Endothelial cell of umbilical vein (primary cell): Measurements from ENCODE around the gene KCNJ6. TPM values are rescaled to one million over a fixed set of nuclear protein-coding genes. Genes with fewer than 3 reads are reported as not detected.

Experiments
- BruUV-seq: library from RNA; stranded (reverse); fragments of 400-500 nt; replicated peaks from 2 replicates; lab custom pipeline; 2021; lab: Mats Ljungman, UMichigan
- CTCF ChIA-PET: fragments of 300-600, 350-600 bp; sonication (Branson Sonifier 250); formaldehyde crosslinking; loops from one replicate; lab custom pipeline; 2021; ENCODE audit warnings: antibody characterized with exemption, inconsistent platforms; lab: Charles Lee
- POLR2A ChIA-PET: fragments of 300-600, 350-600 bp; sonication (Branson Sonifier 250); formaldehyde crosslinking; loops from one replicate; lab custom pipeline; 2021; ENCODE audit warnings: antibody characterized with exemption, inconsistent platforms; lab: Charles Lee
- DNase-seq: peaks from one replicate; pipeline ENCODE4 v3.0.0-alpha.2; 2011; ENCODE audit warnings: low read depth, low spot score
- FAIRE-seq: peaks from 2 replicates; lab custom pipeline; 2011; peaks lifted over from hg19 to GRCh38; lab: Jason Lieb, UNC
- H2AFZ ChIP-seq: 2 replicates; pipeline ENCODE4 v1.6.0; 2012; ENCODE audit warnings: low read depth, low read length, control low read depth, inconsistent platforms
- H3K27ac ChIP-seq: 2 replicates; pipeline ENCODE4 v1.5.1; 2011; ENCODE audit warnings: low read depth, mild to moderate bottlenecking, control low read depth, low read length, moderate library complexity; ENCODE audit not compliant: insufficient read depth
- H3K27me3 ChIP-seq, 2 experiments: 2 replicates each; pipeline versions ENCODE4 v1.6.0 to v1.6.1; 2011; ENCODE audit warnings: low read length in 2 of 2, mixed read lengths in 1 of 2; ENCODE audit not compliant: control insufficient read depth in 2 of 2, insufficient read depth in 2 of 2
- H3K36me3 ChIP-seq, 2 experiments: 2 replicates in 1 of 2; 3 replicates in 1 of 2; pipeline ENCODE4 v1.5.1; 2011; ENCODE audit warnings: low read length in 2 of 2, mild to moderate bottlenecking in 1 of 2, moderate library complexity in 1 of 2; ENCODE audit not compliant: control insufficient read depth in 2 of 2, insufficient read depth in 2 of 2; ENCODE audit errors: extremely low read depth in 1 of 2
- H3K4me1 ChIP-seq: 3 replicates; pipeline ENCODE4 v1.5.1; 2011; ENCODE audit warnings: mild to moderate bottlenecking, low read length; ENCODE audit not compliant: control insufficient read depth, insufficient read depth; ENCODE audit errors: extremely low read depth
- H3K4me2 ChIP-seq: 2 replicates; pipeline ENCODE4 v1.6.1; 2011; ENCODE audit warnings: low read length, control low read depth, mixed read lengths; ENCODE audit not compliant: insufficient read depth
- H3K4me3 ChIP-seq, 3 experiments: fragments of 200-600 bp in 1 of 3; sonication (generic), shearing (Covaris generic) in 1 of 3; replicated peaks in 1 of 3; 2 replicates each; pipeline ENCODE4 v1.5.1; 2011 to 2016; ENCODE audit warnings: control low read depth in 3 of 3, low read length in 3 of 3, mild to moderate bottlenecking in 2 of 3, inconsistent platforms in 1 of 3, low read depth in 1 of 3, moderate library complexity in 1 of 3; ENCODE audit not compliant: insufficient read depth in 1 of 3
- H3K79me2 ChIP-seq: 2 replicates; pipeline ENCODE4 v1.6.0; 2012; ENCODE audit warnings: low read length, inconsistent platforms; ENCODE audit not compliant: control insufficient read depth, insufficient read depth
- H3K9ac ChIP-seq: replicated peaks from 2 replicates; pipeline ENCODE3; 2011; ENCODE audit warnings: low read length, control low read depth; ENCODE audit not compliant: insufficient read depth; ENCODE audit errors: extremely low read depth
- H3K9me1 ChIP-seq: replicated peaks from 3 replicates; pipeline ENCODE4 v1.6.0; 2011; ENCODE audit warnings: mild to moderate bottlenecking, low read length; ENCODE audit not compliant: control insufficient read depth, insufficient read depth; ENCODE audit errors: extremely low read depth
- H3K9me3 ChIP-seq: replicated peaks from 2 replicates; pipeline ENCODE4 v1.5.1; 2012; ENCODE audit warnings: low read length, inconsistent platforms; ENCODE audit not compliant: control insufficient read depth, insufficient read depth
- H4K20me1 ChIP-seq: replicated peaks from 2 replicates; pipeline ENCODE3; 2011; ENCODE audit warnings: mild to moderate bottlenecking, low read length; ENCODE audit not compliant: control insufficient read depth, insufficient read depth; ENCODE audit errors: extremely low read depth
- CTCF ChIP-seq, 2 donors: IDR thresholded peaks; 1 replicate in 1 of 2; 2 replicates in 1 of 2; pipeline ENCODE4 v1.5.1; 2011; ENCODE audit warnings: low read length in 2 of 2, mild to moderate bottlenecking in 2 of 2, moderate library complexity in 2 of 2, control low read depth in 1 of 2, inconsistent platforms in 1 of 2, low read depth in 1 of 2; ENCODE audit not compliant: insufficient read depth in 1 of 2; ENCODE audit errors: extremely low read depth in 1 of 2
- EZH2 ChIP-seq: IDR thresholded peaks from 2 replicates; pipeline ENCODE4 v1.6.1; 2012; ENCODE audit warnings: borderline replicate concordance, low read depth, mild to moderate bottlenecking, moderate library complexity, low read length, inconsistent platforms; ENCODE audit not compliant: severe bottlenecking
- FOS ChIP-seq: IDR thresholded peaks from 2 replicates; pipeline ENCODE4 v1.6.1; 2011; ENCODE audit warnings: mild to moderate bottlenecking, low read length, moderate library complexity, borderline replicate concordance; ENCODE audit not compliant: insufficient read depth
- GATA2 ChIP-seq: IDR thresholded peaks from 2 replicates; pipeline ENCODE4 v1.7.0; 2011; ENCODE audit warnings: low read depth, mild to moderate bottlenecking, moderate library complexity, mixed read lengths, low read length; ENCODE audit not compliant: insufficient read length, insufficient read depth
- JUN ChIP-seq: IDR thresholded peaks from 2 replicates; pipeline ENCODE4 v1.6.1; 2011; ENCODE audit warnings: borderline replicate concordance, low read depth; ENCODE audit not compliant: insufficient read length, insufficient read depth
- MAX ChIP-seq: IDR thresholded peaks from 2 replicates; pipeline ENCODE4 v1.6.1; 2011; ENCODE audit not compliant: insufficient read depth, insufficient read length
- MYC ChIP-seq: IDR thresholded peaks from one replicate; pipeline ENCODE4 v1.6.1; 2011; ENCODE audit warnings: mild to moderate bottlenecking, low read depth, low read length
- POLR2A ChIP-seq: IDR thresholded peaks from 2 replicates; pipeline ENCODE4 v1.6.1; 2012; ENCODE audit warnings: low read depth, mild to moderate bottlenecking, control low read depth, low read length
- POLR2AphosphoS5 ChIP-seq: IDR thresholded peaks from 2 replicates; pipeline ENCODE4 v1.6.1; 2012; ENCODE audit warnings: low read depth, mild to moderate bottlenecking, control low read depth, low read length, moderate library complexity; ENCODE audit not compliant: insufficient read depth
- dilution Hi-C: fragments of 300-500 bp; cut with MboI; formaldehyde crosslinking; loops from one replicate; pipeline ENCODE4 v1.15.0; 2019; ENCODE audit warnings: low sequenced_read_pairs; ENCODE audit not compliant: extremely low pct_ligation_motif_present
- intact Hi-C: fragments of 100-400 bp; cut with micrococcal nuclease; formaldehyde crosslinking; loops from one replicate; pipeline ENCODE4 v1.10.0; 2022
- polyA plus RNA-seq, 4 experiments: library from polyadenylated mRNA; depleted of rRNA in 3 of 4; stranded (reverse) in 3 of 4; unstranded in 1 of 4; fragments of >200 nt; gene quantifications; 2 replicates each; pipeline versions ENCODE4 v1.2.1 to v1.2.3, GENCODE V29; 2011 to 2012; ENCODE audit warnings: missing spikeins in 1 of 4
- total RNA-seq: library from RNA; stranded (reverse); gene quantifications from 2 replicates; pipeline ENCODE4 v1.2.3, GENCODE V29; 2021

KCNJ6 gene
- total and polyA plus RNA-seq, 2 donors (not counting 3 experiments of a cell fraction or from before 2014, with no cell fraction given): not detected

GRCh38 chr21:37737507-37737906, 178.8 kb downstream of the KCNJ6 start:
- H4K20me1 ChIP-seq: no peaks in the 10 kb centered on the region
- DNase-seq (no peak), FAIRE-seq (no peak)
- no peaks in the 10 kb centered on the region for H3K36me3 ChIP-seq
- H3K9ac ChIP-seq: no peak overlapping the region
- BruUV-seq: no TSS peak
- dilution Hi-C loops: no loop called here
- no peak overlapping the region for H2AFZ ChIP-seq
- no peaks in the 10 kb centered on the region for H3K4me1 ChIP-seq
- H3K9me3 ChIP-seq: no peaks in the 10 kb centered on the region
- no peak overlapping the region for H3K4me3 ChIP-seq
- no peak for TF ChIP-seq MAX
- TF ChIP-seq JUN: no peak
- no peak for TF ChIP-seq CTCF (IDR thresholded peaks at IDR 0.05; ENCODE audit: extremely low read depth in 1 of 2, insufficient read depth in 1 of 2, low read depth in 1 of 2, low read length in 2 of 2)
- TF ChIP-seq GATA2: no peak
- no peak for TF ChIP-seq EZH2
- TF ChIP-seq MYC: no peak
- TF ChIP-seq FOS: no peak
- no peak for TF ChIP-seq POLR2AphosphoS5
- TF ChIP-seq POLR2A: no peak
- CTCF ChIA-PET: interaction anchor here (1.0 kb wide), 1 partner anchor 27 kb away, joined by 4 read pairs; no protein-coding TSS in a partner anchor
- H3K27me3 ChIP-seq: peaks cover 3 to 16% of the 10 kb centered on the region in 2 experiments
- H3K9me1 ChIP-seq: no peaks in the 10 kb centered on the region
- H3K4me2 ChIP-seq: no peak overlapping the region
- H3K79me2 ChIP-seq: no peaks in the 10 kb centered on the region
- intact Hi-C loops: no loop called here
- no peak overlapping the region for H3K27ac ChIP-seq
- POLR2A ChIA-PET: no interaction called here
